Putamen (tissue), 1 donor: ENCODE data around the gene MINDY4.

ENCODE experiments used
- DNase-seq: peaks from one replicate; pipeline ENCODE4 v3.0.0-alpha.2; 2016; ENCODE audit warnings: low spot score

Gene MINDY4

GRCh38 chr7:30835396-30835915, 64.2 kb downstream of the MINDY4 start:
- DNase-seq, result no peak

GRCh38 chr7:30836991-30837390, 65.8 kb downstream of the MINDY4 start:
- no peak for DNase-seq

GRCh38 chr7:30837581-30837980, 66.4 kb downstream of the MINDY4 start:
- DNase-seq, result no peak

- DNase-seq, result no peak
These were observed 66.8 kb downstream of the MINDY4 start for GRCh38 chr7:30838008-30838407.

- no peak for DNase-seq
These were observed 69.2 kb downstream of the MINDY4 start for GRCh38 chr7:30840141-30841024.

- no peak for DNase-seq
These were observed 70.0 kb downstream of the MINDY4 start for GRCh38 chr7:30841025-30841735.

- no peak for DNase-seq
These were observed 70.8 kb downstream of the MINDY4 start for GRCh38 chr7:30841801-30842541.

GRCh38 chr7:30842542-30843451, 71.6 kb downstream of the MINDY4 start:
- no peak for DNase-seq

- no peak for DNase-seq
These were observed 72.7 kb downstream of the MINDY4 start for GRCh38 chr7:30843741-30844482.

- no peak for DNase-seq
These were observed 73.3 kb downstream of the MINDY4 start for GRCh38 chr7:30844483-30844874.

GRCh38 chr7:30844916-30845315, 73.7 kb downstream of the MINDY4 start:
- no peak for DNase-seq

- DNase-seq, result no peak
These were observed 74.4 kb downstream of the MINDY4 start for GRCh38 chr7:30845426-30846135.

GRCh38 chr7:30846378-30846777, 75.2 kb downstream of the MINDY4 start:
- DNase-seq, result peak; percentile 19

GRCh38 chr7:30848121-30848855, 77.1 kb downstream of the MINDY4 start:
- DNase-seq, result no peak

GRCh38 chr7:30849565-30849964, 78.3 kb downstream of the MINDY4 start:
- no peak for DNase-seq

GRCh38 chr7:30850426-30850825, 79.2 kb downstream of the MINDY4 start:
- DNase-seq, result no peak

- DNase-seq, result no peak
These were observed 80.6 kb downstream of the MINDY4 start for GRCh38 chr7:30851651-30852307.

- no peak for DNase-seq
These were observed 81.1 kb downstream of the MINDY4 start for GRCh38 chr7:30852308-30852684.
